ENCODE measurements around the gene TOB1.

- TF ChIP-seq CTCF (IDR thresholded peaks at IDR 0.05) (no peak), EZH2 (IDR thresholded peaks at IDR 0.05; ENCODE audit: borderline replicate concordance, insufficient read depth, low read depth, low read length, poor library complexity, severe bottlenecking) (no peak)
Observed at GRCh38 chr17:50861822-50862528, 4.2 kb downstream of the TOB1 start.
